Fibroblast of mammary gland (primary cell): ENCODE data around the gene CREB3L2.
"Not testable (repeated sequence)": the region's sequence is repeated elsewhere in the genome, so short reads cannot be mapped to it uniquely, and the experiment has no call there.

ENCODE experiments used
- DNase-seq: peaks from one replicate; pipeline ENCODE4 v3.0.0-alpha.2; 2010; ENCODE audit warnings: low read depth
- H3K4me3 ChIP-seq: 2 replicates; pipeline ENCODE4 v1.5.1; 2011; ENCODE audit warnings: low read depth, mild to moderate bottlenecking, low read length, moderate library complexity; ENCODE audit not compliant: control insufficient read depth
- CTCF ChIP-seq: conservative IDR thresholded peaks from 2 replicates; pipeline ENCODE4 v1.5.1; 2011; ENCODE audit warnings: low read depth, low read length, inconsistent platforms; ENCODE audit not compliant: control insufficient read depth, insufficient read depth

Gene CREB3L2

DNA sequence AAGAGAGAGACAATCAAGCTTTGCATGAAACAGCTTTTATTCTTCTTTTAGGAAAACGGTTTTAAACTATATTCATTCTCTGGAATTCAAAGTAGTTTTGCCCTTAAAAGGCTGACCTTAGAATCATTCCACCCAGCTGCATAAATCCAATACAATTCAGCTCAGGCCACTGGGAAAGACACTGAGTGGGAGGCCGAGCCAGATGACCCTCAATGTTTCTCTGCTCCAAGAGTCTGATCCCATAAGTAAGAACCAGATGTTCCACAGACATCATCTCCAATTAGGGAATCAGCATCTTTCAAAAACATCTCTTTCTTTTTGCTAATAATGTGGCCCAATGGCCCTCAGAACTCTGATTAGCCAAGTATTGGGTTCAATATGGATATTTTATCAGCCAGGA, 26.1 kb downstream of the CREB3L2 start:
- DNase-seq = peak; percentile 90
- TF ChIP-seq CTCF = no peak
- no peak overlapping the region for H3K4me3 ChIP-seq

DNA sequence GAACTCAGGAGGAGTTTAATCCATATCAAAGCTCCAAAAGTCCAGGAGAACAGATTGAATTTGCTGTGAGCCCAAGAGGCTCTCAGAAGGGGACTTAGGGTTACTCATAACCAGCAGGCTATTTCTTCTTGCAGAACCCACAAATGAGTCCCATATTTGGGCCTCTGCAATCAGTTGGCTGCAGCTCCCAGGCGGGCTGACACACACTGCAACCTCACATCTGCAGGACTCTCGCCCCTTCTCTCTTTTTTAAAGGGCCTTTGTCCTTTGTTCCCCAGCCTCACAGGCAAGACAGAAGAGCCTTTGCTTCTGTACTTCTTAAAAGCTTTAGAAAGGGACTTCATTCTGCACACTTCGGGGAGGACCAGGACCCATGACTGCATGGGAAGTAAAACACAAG, 26.7 kb downstream of the CREB3L2 start:
- H3K4me3 ChIP-seq = no peak overlapping the region
- TF ChIP-seq CTCF = no peak
- peak; percentile 88 for DNase-seq

DNA sequence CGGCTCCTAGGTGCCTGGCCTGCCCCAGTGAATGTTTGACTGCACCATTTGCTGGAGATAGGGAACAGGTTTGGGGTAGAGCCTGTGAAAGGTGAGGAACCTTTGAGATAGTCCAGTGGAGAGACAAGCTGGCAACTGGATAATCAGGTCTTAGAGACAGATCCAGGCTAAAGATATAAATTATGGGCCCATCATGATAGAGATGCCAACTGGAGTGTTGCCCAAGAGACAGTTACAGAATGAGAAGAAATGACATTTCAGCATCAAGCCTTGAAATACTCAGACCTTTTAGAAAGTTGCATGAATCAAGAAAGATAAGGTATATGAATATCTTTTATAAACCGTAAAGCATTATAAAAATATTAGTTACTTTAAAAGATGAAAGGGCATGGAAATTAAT, 27.1 kb downstream of the CREB3L2 start:
- TF ChIP-seq CTCF = no peak
- no peak for DNase-seq
- H3K4me3 ChIP-seq = no peak overlapping the region

- no peak for TF ChIP-seq CTCF
- peak; percentile 84 for DNase-seq
- no peak overlapping the region for H3K4me3 ChIP-seq
Measured at GRCh38 chr7:137970253-137970975, 31.5 kb downstream of the CREB3L2 start.

DNA sequence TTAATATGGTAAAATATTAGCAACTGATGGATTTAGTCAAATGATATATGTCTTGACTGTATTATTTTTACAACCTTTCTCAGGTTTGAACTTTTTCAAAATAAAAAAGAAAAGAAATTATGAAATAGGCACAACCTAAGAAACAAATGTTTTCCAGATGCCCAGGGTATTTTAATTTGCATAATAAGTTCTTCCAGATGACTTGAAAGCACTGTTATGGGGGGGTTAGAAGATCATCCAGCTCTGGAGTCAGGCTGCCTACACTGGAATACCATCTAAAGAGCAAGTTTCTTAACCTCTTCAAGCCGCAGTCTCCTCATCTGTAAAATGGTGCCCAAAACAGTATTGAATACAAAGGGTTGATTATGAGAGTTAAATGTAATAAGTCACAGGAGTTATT, 32.1 kb downstream of the CREB3L2 start:
- no peak for TF ChIP-seq CTCF
- no peak overlapping the region for H3K4me3 ChIP-seq
- DNase-seq = no peak

DNA sequence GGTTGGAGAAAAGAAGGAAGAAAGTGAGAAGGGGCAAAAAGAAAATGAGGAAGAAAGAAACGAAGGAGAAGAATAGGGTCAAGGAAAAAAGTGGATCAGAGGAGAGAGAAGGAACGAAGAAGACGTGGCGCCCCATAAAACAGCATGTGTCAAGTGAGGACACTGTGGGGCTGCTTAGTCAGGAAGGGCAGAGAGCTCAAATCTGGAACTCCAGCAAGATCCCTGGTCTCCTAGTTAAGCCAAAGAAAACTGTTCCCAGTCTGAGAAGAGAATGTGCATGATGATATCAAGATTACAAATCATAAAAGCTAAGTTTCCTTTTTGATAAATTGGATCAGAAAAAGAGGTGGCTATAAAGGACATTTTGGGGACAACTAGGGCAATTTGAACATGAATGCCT, 33.0 kb downstream of the CREB3L2 start:
- TF ChIP-seq CTCF = no peak
- H3K4me3 ChIP-seq = no peak overlapping the region

GRCh38 chr7:137968339-137968738, 33.5 kb downstream of the CREB3L2 start:
- H3K4me3 ChIP-seq, DNase-seq: not testable (repeated sequence)

More for the DNA sequence above, 33.0 kb downstream of the CREB3L2 start:
- no peak for DNase-seq
